SJSA1 (cell line): ENCODE data around the gene TGFB2. TPM values are rescaled to one million over a fixed set of nuclear protein-coding genes. Genes with fewer than 3 reads are reported as not detected.

ENCODE experiments used
- DNase-seq, 2 experiments: peaks; one replicate each; pipeline ENCODE4 v3.0.0-alpha.2; 2015 to 2020; ENCODE audit warnings: low spot score in 2 of 2, low read depth in 1 of 2
- H3K27ac ChIP-seq: fragments of 250-450 bp; sonication (Bioruptor Pico); 2 replicates; pipeline ENCODE4 v1.5.1; 2020; ENCODE audit warnings: mild to moderate bottlenecking, moderate library complexity
- H3K27me3 ChIP-seq: fragments of 250-450 bp; sonication (Bioruptor Pico); replicated peaks from 2 replicates; pipeline ENCODE4 v1.5.1; 2020; ENCODE audit warnings: mild to moderate bottlenecking, moderate library complexity
- H3K36me3 ChIP-seq: fragments of 250-450 bp; sonication (Bioruptor Pico); 2 replicates; pipeline ENCODE4 v1.5.1; 2020; ENCODE audit warnings: mild to moderate bottlenecking
- H3K4me1 ChIP-seq: fragments of 250-450 bp; sonication (Bioruptor Pico); replicated peaks from 2 replicates; pipeline ENCODE4 v1.6.1; 2021; ENCODE audit warnings: mild to moderate bottlenecking
- H3K4me3 ChIP-seq: fragments of 250-450 bp; sonication (Bioruptor Pico); 2 replicates; pipeline ENCODE4 v1.5.1; 2020; ENCODE audit warnings: mild to moderate bottlenecking
- H3K9me3 ChIP-seq: fragments of 250-450 bp; sonication (Bioruptor Pico); replicated peaks from 2 replicates; pipeline ENCODE4 v1.5.1; 2020; ENCODE audit warnings: mild to moderate bottlenecking
- total RNA-seq: library from RNA; depleted of rRNA; stranded (reverse); fragments of >200 nt; shearing (Covaris generic); gene quantifications from 2 replicates; pipeline ENCODE4 v1.2.3, GENCODE V29; 2014

The TGFB2 gene
- total RNA-seq, 1 experiment from 2014 or later = 7.4 TPM

GRCh38 chr1:218462587-218462986, 117.5 kb downstream of the TGFB2 start:
- Histone ChIP-seq H3K36me3 (no peaks in the 10 kb centered on the region), H3K9me3 (no peaks in the 10 kb centered on the region), H3K4me3 (no peak overlapping the region), H3K27ac (peak overlapping the region; percentile 78), H3K4me1 (peaks cover 71% of the 10 kb centered on the region), H3K27me3 (no peaks in the 10 kb centered on the region)
- no peak for DNase-seq

GRCh38 chr1:218463194-218464156, 118.3 kb downstream of the TGFB2 start:
- H3K36me3 ChIP-seq = no peaks in the 10 kb centered on the region
- H3K9me3 ChIP-seq = no peaks in the 10 kb centered on the region
- H3K4me1 ChIP-seq = peaks cover 80% of the 10 kb centered on the region
- H3K4me3 ChIP-seq = no peak overlapping the region
- peak overlapping the region; percentile 78 for H3K27ac ChIP-seq
- no peaks in the 10 kb centered on the region for H3K27me3 ChIP-seq
- peak; percentile 52 to 67 for DNase-seq

GRCh38 chr1:218464871-218465270, 119.7 kb downstream of the TGFB2 start:
- Histone ChIP-seq H3K4me1 (peaks cover 75% of the 10 kb centered on the region), H3K27me3 (no peaks in the 10 kb centered on the region), H3K9me3 (no peaks in the 10 kb centered on the region), H3K36me3 (no peaks in the 10 kb centered on the region), H3K27ac (peak overlapping the region; percentile 78; the same call in 1 of the 2 replicates), H3K4me3 (no peak overlapping the region)
- no peak for DNase-seq

- H3K4me1 ChIP-seq = peaks cover 59% of the 10 kb centered on the region
- H3K27ac ChIP-seq = peak overlapping the region; percentile 85
- no peak for DNase-seq
- no peaks in the 10 kb centered on the region for H3K9me3 ChIP-seq
- H3K36me3 ChIP-seq = no peaks in the 10 kb centered on the region
- no peak overlapping the region for H3K4me3 ChIP-seq
- no peaks in the 10 kb centered on the region for H3K27me3 ChIP-seq
Observed at GRCh38 chr1:218466341-218467010, 121.3 kb downstream of the TGFB2 start.

- peak; percentile 71 to 99 for DNase-seq
- H3K27ac ChIP-seq = peak overlapping the region; percentile 92
- no peaks in the 10 kb centered on the region for H3K36me3 ChIP-seq
- H3K27me3 ChIP-seq = no peaks in the 10 kb centered on the region
- no peaks in the 10 kb centered on the region for H3K9me3 ChIP-seq
- H3K4me1 ChIP-seq = peaks cover 52% of the 10 kb centered on the region
- no peak overlapping the region for H3K4me3 ChIP-seq
Observed at GRCh38 chr1:218467101-218468072, 122.3 kb downstream of the TGFB2 start.

GRCh38 chr1:218468711-218469110, 123.6 kb downstream of the TGFB2 start:
- H3K9me3 ChIP-seq = no peaks in the 10 kb centered on the region
- peaks cover 45% of the 10 kb centered on the region for H3K4me1 ChIP-seq
- no peaks in the 10 kb centered on the region for H3K36me3 ChIP-seq
- no peak for DNase-seq
- no peaks in the 10 kb centered on the region for H3K27me3 ChIP-seq
- H3K27ac ChIP-seq = no peak overlapping the region
- no peak overlapping the region for H3K4me3 ChIP-seq

GRCh38 chr1:218472885-218473284, 127.7 kb downstream of the TGFB2 start:
- no peaks in the 10 kb centered on the region for H3K36me3 ChIP-seq
- H3K4me3 ChIP-seq = no peak overlapping the region
- no peaks in the 10 kb centered on the region for H3K27me3 ChIP-seq
- no peak overlapping the region for H3K27ac ChIP-seq
- DNase-seq = no peak
- no peaks in the 10 kb centered on the region for H3K9me3 ChIP-seq
- H3K4me1 ChIP-seq = peaks cover 52% of the 10 kb centered on the region

- H3K36me3 ChIP-seq = no peaks in the 10 kb centered on the region
- H3K4me3 ChIP-seq = no peak overlapping the region
- peak overlapping the region; percentile 44 for H3K27ac ChIP-seq
- no peaks in the 10 kb centered on the region for H3K9me3 ChIP-seq
- H3K27me3 ChIP-seq = no peaks in the 10 kb centered on the region
- peaks cover 51% of the 10 kb centered on the region for H3K4me1 ChIP-seq
- no peak for DNase-seq
Observed at GRCh38 chr1:218473522-218473921, 128.4 kb downstream of the TGFB2 start.

- no peaks in the 10 kb centered on the region for H3K36me3 ChIP-seq
- no peak overlapping the region for H3K4me3 ChIP-seq
- no peaks in the 10 kb centered on the region for H3K27me3 ChIP-seq
- peaks cover 53% of the 10 kb centered on the region for H3K4me1 ChIP-seq
- 0 out of 2 replicates have a peak overlapping the region, but pooled peaks have one; percentile 8 for H3K27ac ChIP-seq
- no peaks in the 10 kb centered on the region for H3K9me3 ChIP-seq
- DNase-seq = no peak
Observed at GRCh38 chr1:218474128-218474527, 129.0 kb downstream of the TGFB2 start.

- Histone ChIP-seq H3K36me3 (no peaks in the 10 kb centered on the region), H3K9me3 (no peaks in the 10 kb centered on the region), H3K4me3 (no peak overlapping the region), H3K27ac (peak overlapping the region; percentile 99), H3K4me1 (peaks cover 64% of the 10 kb centered on the region), H3K27me3 (no peaks in the 10 kb centered on the region)
- DNase-seq = peak in 1 of 2 experiments; percentile 25
Observed at GRCh38 chr1:218475275-218475674, 130.1 kb downstream of the TGFB2 start.

- Histone ChIP-seq H3K9me3 (no peaks in the 10 kb centered on the region), H3K27me3 (no peaks in the 10 kb centered on the region), H3K4me1 (peaks cover 68% of the 10 kb centered on the region), H3K36me3 (no peaks in the 10 kb centered on the region), H3K27ac (peak overlapping the region; percentile 99), H3K4me3 (no peak overlapping the region)
- peak in 1 of 2 experiments; percentile 28 for DNase-seq
Observed at GRCh38 chr1:218475699-218476098, 130.6 kb downstream of the TGFB2 start.

- peak in 1 of 2 experiments; percentile 79 for DNase-seq
- H3K27me3 ChIP-seq = no peaks in the 10 kb centered on the region
- no peak overlapping the region for H3K4me3 ChIP-seq
- H3K4me1 ChIP-seq = peaks cover 75% of the 10 kb centered on the region
- no peaks in the 10 kb centered on the region for H3K36me3 ChIP-seq
- H3K9me3 ChIP-seq = no peaks in the 10 kb centered on the region
- peak overlapping the region; percentile 99 for H3K27ac ChIP-seq
Observed at GRCh38 chr1:218476385-218476784, 131.2 kb downstream of the TGFB2 start.

- H3K4me1 ChIP-seq = peaks cover 79% of the 10 kb centered on the region
- H3K9me3 ChIP-seq = no peaks in the 10 kb centered on the region
- H3K27ac ChIP-seq = peak overlapping the region; percentile 99
- no peaks in the 10 kb centered on the region for H3K27me3 ChIP-seq
- DNase-seq = no peak
- H3K4me3 ChIP-seq = no peak overlapping the region
- H3K36me3 ChIP-seq = no peaks in the 10 kb centered on the region
Observed at GRCh38 chr1:218478336-218478735, 133.2 kb downstream of the TGFB2 start.
